Measurements from ENCODE around the gene NEGR1. TPM values are rescaled to one million over a fixed set of nuclear protein-coding genes. Genes with fewer than 3 reads are reported as not detected.

NEGR1 gene
- total RNA-seq, 2 donors from 2014 or later: not detected

DNA sequence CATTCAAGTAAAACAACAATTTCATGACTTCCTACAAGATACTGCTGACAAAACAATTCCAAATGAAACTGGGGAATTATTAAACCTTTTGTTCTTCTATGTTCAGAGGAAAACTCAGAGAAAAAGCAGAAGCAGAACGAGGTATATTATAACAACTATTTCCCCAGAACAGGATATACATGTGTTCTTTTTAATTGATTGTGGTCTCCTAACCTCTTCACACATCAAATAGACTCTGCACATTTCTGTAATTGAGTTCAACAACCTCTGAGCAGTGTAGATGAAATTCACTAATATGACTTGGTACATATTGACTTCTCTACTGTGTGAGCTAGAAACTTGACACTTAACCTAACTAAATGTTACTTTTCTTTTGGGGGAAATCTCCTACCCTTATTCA is 584.2 kb downstream of the NEGR1 start:
- no peaks in the 10 kb centered on the region for H3K27me3 Mint-ChIP-seq
- H3K4me1 Mint-ChIP-seq (ENCODE audit: low read depth in 2 of 2): no peaks in the 10 kb centered on the region
- DNase-seq (ENCODE audit: low spot score) (no peak), ATAC-seq (no peak)
- H3K36me3 Mint-ChIP-seq: peaks cover 4% of the 10 kb centered on the region
- no peak overlapping the region for H3K4me3 Mint-ChIP-seq
- H3K27ac Mint-ChIP-seq: no peak overlapping the region
- peaks cover 7% of the 10 kb centered on the region for H3K9me3 Mint-ChIP-seq

GRCh38 chr1:71695821-71696220 is 586.5 kb downstream of the NEGR1 start:
- no peak overlapping the region for H3K27ac Mint-ChIP-seq
- H3K4me1 Mint-ChIP-seq (ENCODE audit: low read depth in 2 of 2): no peaks in the 10 kb centered on the region
- no peak for ATAC-seq
- H3K36me3 Mint-ChIP-seq: peaks cover 4% of the 10 kb centered on the region
- H3K9me3 Mint-ChIP-seq: peaks cover 9% of the 10 kb centered on the region
- no peaks in the 10 kb centered on the region for H3K27me3 Mint-ChIP-seq
- DNase-seq (ENCODE audit: low spot score): no peak
- H3K4me3 Mint-ChIP-seq: no peak overlapping the region

DNA sequence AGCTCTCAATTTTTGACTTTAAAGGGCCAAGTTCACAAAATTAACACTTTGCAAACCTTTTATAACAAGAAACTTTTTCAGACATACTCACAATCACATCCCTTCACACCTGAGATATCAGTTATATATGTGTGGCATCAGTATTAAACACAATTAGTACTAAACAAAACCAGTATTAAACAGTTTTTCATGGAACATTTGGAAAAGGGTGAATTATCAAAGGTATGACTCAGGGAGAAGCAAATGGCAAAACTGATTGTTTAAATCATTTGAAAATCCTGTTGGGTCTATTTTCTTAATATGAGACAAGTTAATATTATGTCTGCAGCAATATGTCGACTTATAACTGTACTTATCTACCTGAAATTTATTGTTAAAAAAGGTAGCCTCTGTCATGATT is 587.3 kb downstream of the NEGR1 start:
- Mint-ChIP-seq H3K27ac (no peak overlapping the region), H3K4me1 (ENCODE audit: low read depth in 2 of 2) (no peaks in the 10 kb centered on the region), H3K4me3 (no peak overlapping the region), H3K9me3 (peaks cover 5% of the 10 kb centered on the region), H3K36me3 (no peaks in the 10 kb centered on the region), H3K27me3 (no peaks in the 10 kb centered on the region)
- ATAC-seq (no peak), DNase-seq (ENCODE audit: low spot score) (no peak)

GRCh38 chr1:71693581-71693980 is 588.8 kb downstream of the NEGR1 start:
- no peak for ATAC-seq
- no peaks in the 10 kb centered on the region for H3K4me1 Mint-ChIP-seq (ENCODE audit: low read depth in 2 of 2)
- H3K9me3 Mint-ChIP-seq: peaks cover 5% of the 10 kb centered on the region
- H3K27me3 Mint-ChIP-seq: no peaks in the 10 kb centered on the region
- no peak overlapping the region for H3K27ac Mint-ChIP-seq
- DNase-seq (ENCODE audit: low spot score): no peak
- no peaks in the 10 kb centered on the region for H3K36me3 Mint-ChIP-seq
- H3K4me3 Mint-ChIP-seq: no peak overlapping the region

GRCh38 chr1:71689635-71690034 is 592.7 kb downstream of the NEGR1 start:
- Mint-ChIP-seq H3K4me1 (ENCODE audit: low read depth in 2 of 2) (no peaks in the 10 kb centered on the region), H3K27ac (no peak overlapping the region), H3K4me3 (no peak overlapping the region), H3K9me3 (peaks cover 5% of the 10 kb centered on the region), H3K36me3 (no peaks in the 10 kb centered on the region), H3K27me3 (no peaks in the 10 kb centered on the region)
- ATAC-seq (no peak), DNase-seq (ENCODE audit: low spot score) (no peak)

- Mint-ChIP-seq H3K4me3 (no peak overlapping the region), H3K4me1 (ENCODE audit: low read depth in 2 of 2) (no peaks in the 10 kb centered on the region), H3K9me3 (peaks cover 5% of the 10 kb centered on the region), H3K36me3 (no peaks in the 10 kb centered on the region), H3K27ac (no peak overlapping the region), H3K27me3 (no peaks in the 10 kb centered on the region)
- DNase-seq (ENCODE audit: low spot score): no peak
- ATAC-seq: no peak
Measured at GRCh38 chr1:71687376-71687775, 595.0 kb downstream of the NEGR1 start.

DNA sequence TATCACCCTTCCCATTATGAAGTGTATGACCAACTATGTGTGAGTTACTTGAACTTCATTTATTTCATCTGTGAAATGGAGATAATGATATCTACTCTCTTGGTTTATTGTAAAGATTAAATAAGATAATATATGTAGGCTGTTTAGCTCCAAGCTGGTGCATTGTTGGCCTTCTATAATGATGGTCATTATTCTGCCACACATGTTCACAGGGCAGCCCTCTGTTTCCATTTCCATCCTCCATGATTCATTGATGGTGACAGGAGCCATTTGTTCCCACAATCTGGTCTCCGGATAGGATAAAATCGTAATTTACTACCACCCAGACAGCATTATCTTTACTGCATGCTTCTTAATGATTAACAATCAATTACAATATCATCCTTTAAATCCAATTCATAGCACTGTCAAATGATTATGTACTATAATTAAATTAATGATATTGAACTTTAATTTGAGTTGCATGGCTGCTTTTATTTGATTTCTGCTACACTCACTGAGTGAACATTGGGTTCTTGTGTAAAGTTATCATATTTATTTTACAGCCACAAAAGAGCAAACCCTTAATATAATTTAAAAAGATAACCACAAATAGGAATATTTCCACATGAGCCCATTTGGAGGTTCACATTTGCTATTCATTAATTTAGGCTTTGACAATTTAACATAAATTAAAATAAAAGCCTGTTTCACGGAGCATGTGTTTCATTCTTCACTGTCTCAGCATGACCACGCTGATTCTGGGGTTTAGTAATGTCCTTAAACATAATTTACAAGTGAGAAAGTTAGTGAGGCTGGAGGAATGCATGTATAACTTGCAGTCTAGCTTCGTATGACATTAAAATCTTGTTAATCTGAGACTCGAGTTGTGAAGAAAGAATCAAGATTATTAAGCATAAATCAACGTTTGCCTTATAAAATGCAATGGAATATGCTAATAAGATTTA is 605.1 kb downstream of the NEGR1 start:
- DNase-seq (ENCODE audit: low spot score): no peak
- Mint-ChIP-seq H3K9me3 (no peaks in the 10 kb centered on the region), H3K4me3 (no peak overlapping the region), H3K27ac (no peak overlapping the region), H3K27me3 (no peaks in the 10 kb centered on the region), H3K4me1 (ENCODE audit: low read depth in 2 of 2) (no peaks in the 10 kb centered on the region), H3K36me3 (no peaks in the 10 kb centered on the region)
- no peak for ATAC-seq

DNA sequence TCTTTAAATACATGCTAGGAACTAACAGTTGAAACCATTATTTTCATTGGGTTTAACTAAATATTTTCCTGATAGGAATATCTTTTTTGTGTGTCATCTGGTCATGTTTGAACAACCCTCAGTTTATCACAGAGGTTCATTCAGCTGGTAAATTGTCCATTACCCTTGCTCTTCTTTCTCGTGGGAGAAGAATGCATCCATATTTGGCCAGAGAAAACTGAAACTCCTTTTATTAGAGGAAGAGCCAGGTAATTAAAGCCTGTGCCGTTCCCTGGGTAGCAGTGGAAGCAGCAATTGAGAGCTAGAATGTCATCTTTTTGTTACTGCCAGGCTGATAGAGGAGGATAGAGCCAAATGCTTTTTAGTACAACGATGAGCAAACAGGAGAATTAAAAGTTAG is 614.3 kb downstream of the NEGR1 start:
- Mint-ChIP-seq H3K9me3 (peaks cover 11% of the 10 kb centered on the region), H3K27me3 (no peaks in the 10 kb centered on the region)

DNA sequence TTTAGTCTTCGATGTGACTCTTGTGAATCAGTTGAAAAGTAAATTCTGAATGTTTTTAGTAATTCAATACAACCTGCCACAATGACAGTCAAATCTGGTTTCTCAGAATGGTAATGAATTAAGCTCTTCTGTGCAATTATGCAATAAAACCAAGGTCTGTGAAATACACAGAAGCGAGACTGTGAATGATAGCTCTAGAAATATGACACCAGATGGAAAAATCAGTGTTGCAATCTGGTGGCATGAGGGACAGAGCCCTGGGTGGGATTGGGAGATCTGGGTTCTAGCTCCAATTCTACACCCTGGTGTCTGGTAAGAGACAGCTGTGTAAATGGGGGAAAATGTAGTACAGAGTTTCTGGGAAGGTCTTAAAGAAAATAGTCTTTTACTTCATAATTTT is 615.1 kb downstream of the NEGR1 start:
- ATAC-seq (no peak), DNase-seq (ENCODE audit: low spot score) (no peak)
- Mint-ChIP-seq H3K27ac (no peak overlapping the region), H3K36me3 (no peaks in the 10 kb centered on the region), H3K27me3 (no peaks in the 10 kb centered on the region), H3K4me3 (no peak overlapping the region), H3K4me1 (ENCODE audit: low read depth in 2 of 2) (no peaks in the 10 kb centered on the region), H3K9me3 (peaks cover 11% of the 10 kb centered on the region)

More for the DNA sequence above, 614.3 kb downstream of the NEGR1 start:
- H3K36me3 Mint-ChIP-seq: no peaks in the 10 kb centered on the region
- ATAC-seq: no peak
- no peaks in the 10 kb centered on the region for H3K4me1 Mint-ChIP-seq (ENCODE audit: low read depth in 2 of 2)
- no peak overlapping the region for H3K4me3 Mint-ChIP-seq
- no peak for DNase-seq (ENCODE audit: low spot score)
- no peak overlapping the region for H3K27ac Mint-ChIP-seq

DNA sequence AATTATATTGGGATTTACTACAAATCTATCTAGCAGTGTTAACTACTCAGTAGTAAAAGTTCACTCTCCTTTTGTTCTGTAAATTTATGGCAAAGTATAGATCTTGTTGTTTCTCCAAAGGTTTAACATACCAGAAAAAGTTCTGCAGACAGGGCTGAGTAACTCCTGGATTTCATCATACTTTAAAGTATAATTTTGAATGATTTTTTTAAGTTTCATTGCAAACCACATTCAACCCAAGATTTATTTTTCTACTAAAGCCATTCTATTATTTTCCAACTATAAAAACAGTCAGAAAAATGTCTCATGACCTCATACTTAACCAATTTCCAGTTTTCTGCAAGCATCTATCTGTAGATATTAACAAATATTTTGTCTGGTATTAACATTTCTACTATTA is 615.7 kb downstream of the NEGR1 start:
- Mint-ChIP-seq H3K27ac (no peak overlapping the region), H3K4me3 (no peak overlapping the region), H3K4me1 (ENCODE audit: low read depth in 2 of 2) (no peaks in the 10 kb centered on the region), H3K27me3 (no peaks in the 10 kb centered on the region), H3K36me3 (no peaks in the 10 kb centered on the region), H3K9me3 (peaks cover 9% of the 10 kb centered on the region)
- ATAC-seq (no peak), DNase-seq (ENCODE audit: low spot score) (no peak)

GRCh38 chr1:71660411-71660810 is 621.9 kb downstream of the NEGR1 start:
- no peak for ATAC-seq
- Mint-ChIP-seq H3K27ac (no peak overlapping the region), H3K9me3 (peaks cover 8% of the 10 kb centered on the region)

DNA sequence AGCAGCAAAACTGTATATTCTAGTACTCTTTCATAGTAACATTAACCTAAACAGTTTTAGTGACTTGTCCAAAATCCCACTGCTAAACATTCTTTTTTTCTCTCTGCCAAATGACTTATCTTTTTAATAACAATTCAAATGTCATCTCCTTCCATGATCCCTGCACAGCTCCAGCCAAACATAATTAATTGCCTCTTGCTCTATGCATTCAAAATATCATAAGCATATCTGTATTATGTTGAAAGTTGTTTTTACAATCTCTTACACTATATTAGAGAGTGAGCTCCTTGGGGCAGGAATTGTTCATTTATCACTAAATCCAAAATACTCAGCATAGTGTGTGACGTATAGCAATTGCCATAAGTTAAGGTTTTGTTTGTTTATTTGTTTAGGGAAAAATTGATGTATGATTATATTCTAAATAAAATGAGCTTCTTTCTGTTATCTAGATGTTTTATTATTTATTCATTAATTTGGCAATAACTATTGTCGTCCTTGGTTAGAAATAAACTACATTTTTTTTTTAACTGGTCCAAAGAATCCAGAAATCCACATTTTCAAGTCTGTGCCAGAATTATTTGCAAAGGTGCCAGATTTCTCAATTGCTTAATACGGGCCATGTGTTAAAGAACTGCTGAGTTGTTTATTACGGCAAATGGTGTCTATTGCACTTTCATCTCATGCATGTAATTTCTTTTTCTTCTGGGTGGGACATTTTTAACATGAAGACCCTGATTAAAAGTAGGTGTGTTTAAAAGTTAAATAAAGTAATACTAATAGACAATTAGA is 624.3 kb downstream of the NEGR1 start:
- Mint-ChIP-seq H3K27ac (no peak overlapping the region), H3K36me3 (no peaks in the 10 kb centered on the region), H3K9me3 (peaks cover 8% of the 10 kb centered on the region), H3K4me1 (ENCODE audit: low read depth in 2 of 2) (no peaks in the 10 kb centered on the region), H3K27me3 (no peaks in the 10 kb centered on the region), H3K4me3 (no peak overlapping the region)
- no peak for DNase-seq (ENCODE audit: low spot score)
- ATAC-seq: no peak

More at GRCh38 chr1:71660411-71660810, 621.9 kb downstream of the NEGR1 start:
- no peaks in the 10 kb centered on the region for H3K27me3 Mint-ChIP-seq
- H3K36me3 Mint-ChIP-seq: no peaks in the 10 kb centered on the region
- DNase-seq (ENCODE audit: low spot score): no peak
- no peaks in the 10 kb centered on the region for H3K4me1 Mint-ChIP-seq (ENCODE audit: low read depth in 2 of 2)
- no peak overlapping the region for H3K4me3 Mint-ChIP-seq

DNA sequence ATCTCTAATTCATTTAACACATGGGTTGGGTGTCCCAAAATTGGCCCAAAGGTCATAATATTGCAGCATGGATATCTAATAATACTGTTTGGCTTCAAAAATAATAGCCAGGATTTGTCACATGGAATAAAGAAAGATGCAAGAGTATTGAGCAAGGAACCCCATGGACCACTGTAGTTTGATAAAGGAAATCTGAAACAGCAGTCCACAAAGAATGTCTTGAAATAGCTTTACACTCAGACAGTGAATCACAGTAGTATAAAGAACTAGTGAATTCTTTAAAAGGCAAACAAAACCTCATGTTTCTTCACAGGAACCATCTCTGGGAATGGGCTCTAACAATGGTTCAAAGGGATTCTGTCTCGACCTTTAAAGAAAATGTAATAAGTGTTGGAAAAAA is 625.4 kb downstream of the NEGR1 start:
- DNase-seq (ENCODE audit: low spot score) (no peak), ATAC-seq (no peak)
- H3K9me3 Mint-ChIP-seq: peaks cover 8% of the 10 kb centered on the region
- no peak overlapping the region for H3K4me3 Mint-ChIP-seq
- H3K36me3 Mint-ChIP-seq: no peaks in the 10 kb centered on the region
- no peaks in the 10 kb centered on the region for H3K27me3 Mint-ChIP-seq
- H3K27ac Mint-ChIP-seq: no peak overlapping the region
- no peaks in the 10 kb centered on the region for H3K4me1 Mint-ChIP-seq (ENCODE audit: low read depth in 2 of 2)

DNA sequence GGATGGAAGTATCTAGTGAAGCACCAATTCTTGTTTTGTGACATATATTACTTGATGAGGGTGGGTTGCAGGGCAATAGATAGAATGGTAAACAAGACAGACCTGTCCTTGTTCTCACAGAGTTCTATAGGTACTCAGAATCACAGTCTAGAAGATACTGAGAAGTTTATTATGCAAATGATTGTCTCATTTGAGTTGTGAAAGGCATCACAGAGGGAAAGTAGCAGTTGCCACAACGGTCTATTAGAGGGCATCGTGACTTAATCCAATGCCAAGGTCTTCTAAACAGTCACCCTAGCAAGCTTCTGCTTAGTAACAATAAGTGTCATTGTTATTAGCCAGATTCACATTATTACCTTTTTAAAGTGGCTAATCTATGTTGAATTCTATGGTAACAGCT is 626.7 kb downstream of the NEGR1 start:
- DNase-seq (ENCODE audit: low spot score): no peak
- no peak for ATAC-seq
- Mint-ChIP-seq H3K27me3 (no peaks in the 10 kb centered on the region), H3K27ac (no peak overlapping the region), H3K4me1 (ENCODE audit: low read depth in 2 of 2) (no peaks in the 10 kb centered on the region), H3K36me3 (no peaks in the 10 kb centered on the region), H3K9me3 (peaks cover 4% of the 10 kb centered on the region), H3K4me3 (no peak overlapping the region)

All from natural killer cell treated with Interleukin-12 subunit alpha and Interleukin-12 subunit beta and Interleukin-15 and Interleukin-18, amount 100 ng/mL, for 72 hours (primary cell).